GM19452 (cell line): Measurements from ENCODE around the gene RHOF.

Source experiments
- ATAC-seq: cut with Tn5 transposase; IDR thresholded peaks from one replicate; pipeline ENCODE4 v1.9.1; 2021; ENCODE audit not compliant: unreplicated experiment

Gene RHOF

GRCh38 chr12:121805171-121806008, 11.9 kb upstream of the RHOF start:
- ATAC-seq: no peak

DNA sequence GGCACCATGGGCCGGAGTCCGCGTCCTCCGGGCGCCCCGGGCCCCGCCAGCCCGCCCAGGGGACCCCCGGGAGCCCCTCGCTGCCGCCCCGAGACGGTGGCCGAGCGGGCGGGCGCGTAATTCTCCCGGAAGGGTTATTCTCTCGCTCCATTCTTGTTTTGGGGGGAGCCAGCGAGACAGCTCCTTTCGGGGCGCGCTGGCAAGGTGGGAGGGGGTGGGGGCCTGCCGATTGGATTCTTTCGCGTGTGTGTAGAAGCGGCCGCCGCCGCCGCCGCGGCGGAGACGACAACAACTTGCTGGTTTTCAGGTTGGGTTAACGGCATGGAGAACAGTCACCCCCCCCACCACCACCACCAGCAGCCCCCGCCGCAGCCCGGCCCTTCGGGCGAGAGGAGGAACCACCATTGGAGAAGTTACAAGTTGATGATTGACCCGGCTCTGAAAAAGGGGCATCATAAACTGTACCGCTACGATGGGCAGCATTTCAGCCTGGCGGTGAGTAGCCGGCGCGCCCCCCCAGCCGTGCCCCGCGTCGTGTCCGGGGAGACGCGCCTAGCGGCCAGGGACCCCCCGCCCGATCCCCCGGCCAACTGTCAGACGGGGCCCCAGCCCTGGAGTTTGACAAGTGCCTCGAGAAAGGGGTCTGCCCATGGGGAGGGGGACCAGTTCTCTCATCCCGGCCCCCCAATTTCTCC, 11.1 kb upstream of the RHOF start:
- ATAC-seq: no peak

DNA sequence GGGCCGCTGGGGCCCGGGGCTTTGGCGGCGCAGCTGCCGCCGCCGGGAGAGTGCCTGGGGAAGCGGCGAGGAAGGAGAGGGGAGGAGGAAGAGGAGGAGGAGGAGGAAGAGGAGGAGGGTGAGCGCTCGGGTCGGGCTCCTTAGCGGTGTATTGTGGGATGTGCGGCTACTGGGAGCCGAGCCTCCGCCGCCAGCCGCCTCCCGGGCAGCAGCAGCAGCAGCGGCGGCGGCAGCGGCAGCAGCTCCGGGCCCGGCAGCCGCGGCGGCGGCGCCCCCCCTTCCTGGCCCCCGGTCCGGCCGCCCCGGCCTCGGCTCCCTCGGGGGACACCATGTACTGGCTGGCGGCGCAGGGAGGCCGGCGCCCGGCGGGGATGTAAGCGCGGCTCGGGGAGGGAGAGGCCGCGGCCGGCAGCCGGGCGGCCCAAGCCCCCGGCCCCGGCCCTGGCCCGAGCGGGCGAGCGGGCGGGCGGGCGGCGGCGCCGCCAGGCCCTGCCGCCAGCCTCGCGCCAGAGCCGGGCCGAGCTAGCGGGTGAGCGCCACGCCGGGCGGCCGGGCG, 10.5 kb upstream of the RHOF start, which contains the start of gene SETD1B:
SETD1B (plus strand) TSS at position 149 of the 556 bp plus-strand sequence. CDS start 729 bp downstream, outside the sequence.
- ATAC-seq: no peak

GRCh38 chr12:121802843-121803698, 9.6 kb upstream of the RHOF start:
- peak; percentile 37 for ATAC-seq

- no peak for ATAC-seq
Measured at GRCh38 chr12:121802485-121802842, 9.0 kb upstream of the RHOF start.

- no peak for ATAC-seq
Measured at GRCh38 chr12:121801595-121802484, 8.4 kb upstream of the RHOF start.

DNA sequence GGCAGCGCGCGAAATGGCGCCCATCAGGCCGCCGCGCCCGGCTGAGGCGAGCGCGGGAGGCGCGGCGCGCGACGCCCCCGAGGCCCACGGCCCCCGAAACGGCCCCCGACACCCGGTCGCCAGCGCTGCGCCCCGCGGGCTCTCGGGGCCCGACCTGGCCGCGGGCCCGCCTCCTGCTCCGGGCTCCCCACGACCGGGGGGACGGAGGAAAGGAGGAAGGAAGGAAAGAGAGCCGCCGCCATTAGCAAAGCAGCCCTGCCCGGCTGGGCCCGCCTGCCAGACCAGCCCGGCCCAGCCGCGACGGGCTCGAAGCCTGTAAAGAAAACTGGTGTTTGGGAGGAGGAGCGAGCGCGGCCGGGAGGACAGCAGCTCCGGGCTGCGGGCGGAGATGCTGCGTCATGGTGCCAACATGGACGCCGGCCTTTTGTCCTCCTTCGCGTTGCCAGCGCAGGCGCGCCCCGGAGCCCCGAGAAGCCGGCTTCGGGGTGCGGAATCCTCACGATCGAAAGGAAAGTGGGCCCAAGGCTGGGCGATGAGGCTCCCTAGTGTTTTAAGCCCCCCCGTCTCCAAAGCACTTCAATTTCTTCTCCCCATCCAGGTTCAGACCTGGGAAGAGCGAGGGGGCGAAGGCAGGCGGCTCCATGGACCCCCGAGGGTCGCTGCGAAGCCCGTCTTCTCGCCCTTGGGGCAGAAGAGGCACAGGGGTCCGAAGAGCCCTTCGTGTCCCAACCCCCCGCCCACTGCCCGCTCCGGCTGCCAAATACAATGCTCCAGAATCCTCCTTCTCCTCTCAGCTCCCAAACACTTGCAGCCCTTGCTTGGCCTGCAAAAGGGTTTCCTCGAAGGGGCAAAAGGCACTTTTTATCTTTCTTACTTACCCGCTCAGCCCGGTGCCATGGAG, 7.5 kb upstream of the RHOF start:
- ATAC-seq: no peak

- ATAC-seq: no peak
Measured at GRCh38 chr12:121799842-121800693, 6.6 kb upstream of the RHOF start.

GRCh38 chr12:121799156-121799841, 5.8 kb upstream of the RHOF start:
- ATAC-seq: no peak

DNA sequence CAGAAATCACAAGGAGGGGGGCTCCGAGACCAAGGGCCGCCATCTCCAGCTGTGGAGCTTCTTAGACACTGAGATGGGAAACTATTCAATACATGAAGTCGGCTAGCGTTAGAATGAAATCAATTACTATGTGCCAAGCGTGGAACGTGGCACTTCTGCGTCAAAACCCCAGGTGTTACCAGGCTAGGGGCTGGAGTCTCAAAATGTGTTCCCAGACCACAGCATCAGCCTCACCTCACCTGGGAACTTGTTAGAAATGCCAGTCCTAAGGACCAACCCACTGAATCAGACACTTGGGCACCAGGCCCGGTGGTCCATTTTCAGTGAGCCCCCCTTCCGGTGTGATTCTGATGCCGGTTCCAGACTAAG, 5.3 kb upstream of the RHOF start:
- no peak for ATAC-seq

DNA sequence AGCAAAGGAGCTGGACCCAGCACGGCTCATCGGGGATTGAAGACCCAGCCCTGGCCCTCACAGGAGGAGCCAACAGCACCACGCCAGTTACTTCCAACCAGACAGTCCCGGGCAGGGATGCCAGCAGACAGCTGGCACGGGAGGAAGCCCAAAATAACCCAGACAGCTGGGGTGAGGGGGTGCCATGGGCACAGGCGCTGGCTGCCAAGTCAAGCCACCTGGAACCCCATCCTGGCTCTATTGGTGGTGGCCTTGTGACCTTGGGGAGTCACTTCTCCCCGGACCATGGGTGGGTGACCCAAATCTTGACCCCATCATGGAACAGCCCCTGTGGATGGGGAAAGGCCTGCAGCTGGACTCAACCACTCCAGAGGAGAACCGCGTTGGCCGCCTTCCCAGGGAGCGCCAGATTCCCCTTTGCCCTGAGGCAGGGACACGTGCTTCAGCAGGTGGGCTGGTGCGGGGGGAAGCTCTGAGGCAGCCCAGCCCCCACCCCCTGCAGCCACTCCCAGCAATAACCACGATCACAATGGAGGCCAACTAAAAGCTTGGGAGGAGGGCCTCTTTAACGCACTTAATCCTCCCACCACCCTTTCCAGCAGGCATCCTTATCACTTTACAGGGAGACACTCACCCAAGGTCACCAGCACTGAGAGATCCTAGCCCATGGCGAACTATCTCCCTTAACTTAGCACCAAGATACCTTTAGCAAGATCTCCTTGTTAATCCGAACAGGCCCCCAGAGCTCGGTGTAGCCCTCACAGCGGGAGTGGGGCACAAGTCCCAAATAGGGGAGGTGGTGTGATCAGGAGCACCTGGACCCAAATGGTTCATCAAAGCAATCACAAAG, 4.7 kb upstream of the RHOF start:
- no peak for ATAC-seq

DNA sequence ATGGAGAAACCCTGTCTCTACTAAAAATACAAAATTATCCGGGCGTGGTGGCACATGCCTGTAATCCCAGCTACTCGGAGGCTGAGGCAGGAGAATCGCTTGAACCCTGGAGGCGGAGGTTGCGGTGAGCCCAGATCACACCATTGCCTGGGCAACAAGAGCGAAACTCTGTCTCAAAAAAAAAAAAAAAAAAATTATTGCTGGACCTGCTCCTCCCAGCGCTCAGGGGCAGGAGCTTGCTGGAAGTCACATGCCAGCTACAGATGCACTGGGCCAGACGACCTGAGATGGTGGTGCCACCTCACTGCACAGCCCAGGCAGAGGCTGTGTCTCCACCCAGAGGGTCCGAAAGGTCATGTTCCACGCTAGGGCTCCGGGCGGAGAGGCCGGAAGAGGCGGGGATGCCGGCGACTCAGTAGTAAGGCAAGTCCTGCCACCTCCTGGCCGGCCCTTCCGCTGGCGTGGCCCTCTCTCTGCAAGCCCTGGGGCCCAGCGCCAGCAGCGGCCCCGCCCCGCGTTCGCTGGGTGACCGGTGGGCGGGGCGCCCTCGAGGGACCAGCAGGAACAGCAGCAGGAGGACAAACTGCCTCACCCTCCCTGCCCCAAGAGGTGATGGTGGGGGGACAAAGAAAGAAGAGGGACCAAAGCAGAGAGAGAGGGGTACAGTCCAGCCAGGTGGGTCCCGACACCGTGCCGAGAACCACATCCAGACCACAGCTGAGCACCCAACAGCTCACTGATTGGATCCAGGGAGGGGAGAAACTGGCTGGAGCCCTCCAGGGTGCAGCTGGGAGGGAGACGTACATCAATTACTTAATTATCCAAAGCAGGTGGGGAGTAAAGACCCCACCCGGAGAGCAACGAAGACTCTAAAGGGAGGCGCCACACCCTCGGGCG, 3.6 kb upstream of the RHOF start:
- ATAC-seq: no peak

- ATAC-seq: no peak
Measured at GRCh38 chr12:121795034-121795968, 1.8 kb upstream of the RHOF start.

DNA sequence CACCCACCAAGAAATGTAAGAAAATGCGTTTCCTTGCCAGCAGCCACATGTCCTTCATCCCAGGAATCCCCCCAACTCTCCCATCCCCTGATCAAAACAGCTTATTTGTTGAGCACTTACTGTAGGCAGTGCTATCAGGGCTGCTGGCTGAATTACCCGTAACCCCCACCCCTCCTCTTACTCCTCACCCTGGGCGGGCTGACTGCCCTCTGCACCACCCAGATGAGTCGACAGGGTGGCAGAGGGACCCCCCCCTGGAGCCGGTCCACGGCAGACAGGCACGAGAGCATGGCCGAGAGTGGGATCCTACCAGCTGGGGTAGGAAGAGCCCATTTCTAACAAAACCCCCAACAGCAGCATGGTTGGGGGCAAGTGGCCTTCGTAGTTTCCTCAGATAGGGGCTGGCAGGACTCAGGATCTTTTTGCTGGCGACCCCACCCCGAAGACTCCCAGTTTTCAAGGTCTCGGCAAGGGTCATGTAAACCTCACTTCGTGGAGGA, 1.1 kb upstream of the RHOF start:
- peak; percentile 0 for ATAC-seq
